HEK293 (cell line): ENCODE data around the gene PACSIN2.

ENCODE experiments used
- CTCF ChIA-PET: fragments of 350-600 bp; formaldehyde crosslinking; extraction: SDS; loops from one replicate; lab custom pipeline; 2021; ENCODE audit warnings: antibody characterized with exemption; lab: Yijun Ruan, JAX
- POLR2A ChIA-PET: fragments of 300-600 bp; formaldehyde crosslinking; extraction: SDS; loops from one replicate; lab custom pipeline; 2020; ENCODE audit warnings: antibody characterized with exemption, inconsistent platforms; lab: Yijun Ruan, JAX
- H3K27ac ChIP-seq: fragments of 200-500 bp; sonication (Bioruptor generic); 2 replicates; pipeline ENCODE4 v1.5.1; 2014; ENCODE audit warnings: low read depth, low read length, control low read depth, inconsistent platforms; ENCODE audit errors: extremely low read depth
- H3K36me3 ChIP-seq, 2 experiments: fragments of 200-500 bp in 1 of 2; sonication (Bioruptor generic) in 1 of 2; 1 replicate in 1 of 2; 2 replicates in 1 of 2; pipeline ENCODE4 v1.5.1; 2014 to 2017; ENCODE audit warnings: inconsistent platforms in 2 of 2, low read length in 2 of 2; ENCODE audit not compliant: control insufficient read depth in 2 of 2, insufficient read depth in 1 of 2
- H3K4me1 ChIP-seq: fragments of 200-500 bp; sonication (Bioruptor generic); 2 replicates; pipeline ENCODE4 v1.5.1; 2014; ENCODE audit warnings: mild to moderate bottlenecking, low read length, inconsistent platforms; ENCODE audit not compliant: control insufficient read depth, insufficient read depth
- H3K4me3 ChIP-seq: 2 replicates; pipeline ENCODE4 v1.5.1; 2011; ENCODE audit warnings: low read depth, mild to moderate bottlenecking, control low read depth, low read length, moderate library complexity
- H3K9me3 ChIP-seq: fragments of 200-500 bp; sonication (Bioruptor generic); 2 replicates; pipeline ENCODE4 v1.5.1; 2014; ENCODE audit warnings: low read depth, low read length, inconsistent platforms; ENCODE audit not compliant: control insufficient read depth, insufficient read depth
- KLF1 ChIP-seq: fragments of 450-650 bp; formaldehyde crosslinking; IDR thresholded peaks from 2 replicates; pipeline ENCODE4 v1.5.1; 2016; ENCODE audit warnings: missing biosample characterization, missing genetic modification characterization
- KLF8 ChIP-seq: fragments of 450-650 bp; formaldehyde crosslinking; IDR thresholded peaks from 2 replicates; pipeline ENCODE4 v1.5.1; 2016; ENCODE audit warnings: missing biosample characterization, missing genetic modification characterization
- MEIS1 ChIP-seq: sonication (generic); formaldehyde crosslinking; IDR thresholded peaks from 2 replicates; pipeline ENCODE4 v1.8.1; 2022; ENCODE audit warnings: missing genetic modification reagents, mild to moderate bottlenecking, borderline replicate concordance
- PRDM10 ChIP-seq: fragments of 450-650 bp; formaldehyde crosslinking; IDR thresholded peaks from 2 replicates; pipeline ENCODE4 v1.5.1; 2016; ENCODE audit warnings: missing biosample characterization, missing genetic modification characterization
- ZBTB1 ChIP-seq: fragments of 450-650 bp; formaldehyde crosslinking; IDR thresholded peaks from 2 replicates; pipeline ENCODE4 v1.5.1; 2016; ENCODE audit warnings: missing biosample characterization, missing genetic modification characterization
- ZBTB11 ChIP-seq: fragments of 450-650 bp; formaldehyde crosslinking; conservative IDR thresholded peaks from 2 replicates; pipeline ENCODE4 v1.5.1; 2016; ENCODE audit warnings: low read depth, missing biosample characterization, missing genetic modification characterization
- ZBTB17 ChIP-seq: fragments of 450-650 bp; formaldehyde crosslinking; IDR thresholded peaks from 2 replicates; pipeline ENCODE4 v1.5.1; 2016; ENCODE audit warnings: missing biosample characterization, missing genetic modification characterization
- ZBTB7A ChIP-seq: fragments of 450-650 bp; formaldehyde crosslinking; IDR thresholded peaks from 2 replicates; pipeline ENCODE4 v1.5.1; 2016; ENCODE audit warnings: low read depth, missing biosample characterization, missing genetic modification characterization
- ZIC2 ChIP-seq: fragments of 450-650 bp; formaldehyde crosslinking; IDR thresholded peaks from 2 replicates; pipeline ENCODE4 v1.5.1; 2016; ENCODE audit warnings: missing biosample characterization, missing genetic modification characterization
- ZNF112 ChIP-seq: fragments of 450-650 bp; formaldehyde crosslinking; IDR thresholded peaks from 2 replicates; pipeline ENCODE4 v1.5.0; 2017; ENCODE audit warnings: missing biosample characterization, missing genetic modification characterization
- ZNF140 ChIP-seq: fragments of 450-650 bp; formaldehyde crosslinking; IDR thresholded peaks from 2 replicates; pipeline ENCODE4 v1.5.1; 2016; ENCODE audit warnings: missing biosample characterization, missing genetic modification characterization
- ZNF19 ChIP-seq: fragments of 450-650 bp; formaldehyde crosslinking; IDR thresholded peaks from 2 replicates; pipeline ENCODE4; 2016; ENCODE audit warnings: missing biosample characterization, missing genetic modification characterization, low read depth
- ZNF335 ChIP-seq: fragments of 450-650 bp; formaldehyde crosslinking; conservative IDR thresholded peaks from 2 replicates; pipeline ENCODE4 v1.5.1; 2016; ENCODE audit warnings: missing biosample characterization, missing genetic modification characterization
- ZNF501 ChIP-seq: fragments of 450-650 bp; formaldehyde crosslinking; IDR thresholded peaks from 2 replicates; pipeline ENCODE4 v1.5.1; 2016; ENCODE audit warnings: missing biosample characterization, missing genetic modification characterization
- ZNF629 ChIP-seq: fragments of 450-650 bp; formaldehyde crosslinking; IDR thresholded peaks from 2 replicates; pipeline ENCODE4 v1.5.1; 2017; ENCODE audit warnings: missing biosample characterization, missing genetic modification characterization
- ZNF677 ChIP-seq: fragments of 450-650 bp; IDR thresholded peaks from 2 replicates; pipeline ENCODE4 v1.5.0; 2018; ENCODE audit warnings: missing biosample characterization, mild to moderate bottlenecking, missing genetic modification characterization, moderate library complexity
- ZNF830 ChIP-seq: fragments of 450-650 bp; IDR thresholded peaks from 2 replicates; pipeline ENCODE4 v1.5.0; 2018; ENCODE audit warnings: missing biosample characterization, missing genetic modification characterization, low read depth, mild to moderate bottlenecking, moderate library complexity
- ZXDB ChIP-seq: fragments of 450-650 bp; formaldehyde crosslinking; IDR thresholded peaks from 2 replicates; pipeline ENCODE4 v1.5.1; 2016; ENCODE audit warnings: missing biosample characterization, missing genetic modification characterization
- TF ChIP-seq, protein P1 (sequence below): fragments of 450-650 bp; formaldehyde crosslinking; IDR thresholded peaks from 2 replicates; pipeline ENCODE4 v1.5.1; 2016; ENCODE audit warnings: missing biosample characterization, missing genetic modification characterization
- TF ChIP-seq, protein P2 (sequence below): fragments of 450-650 bp; formaldehyde crosslinking; IDR thresholded peaks from 2 replicates; pipeline ENCODE4 v1.5.1; 2016; ENCODE audit warnings: missing biosample characterization, missing genetic modification characterization

The PACSIN2 gene

GRCh38 chr22:42881298-42881697 lies 133.7 kb downstream of the PACSIN2 start:
- H3K4me3 ChIP-seq = no peak overlapping the region
- no peaks in the 10 kb centered on the region for H3K9me3 ChIP-seq
- POLR2A ChIA-PET = no interaction called here
- TF ChIP-seq, protein P1, sequence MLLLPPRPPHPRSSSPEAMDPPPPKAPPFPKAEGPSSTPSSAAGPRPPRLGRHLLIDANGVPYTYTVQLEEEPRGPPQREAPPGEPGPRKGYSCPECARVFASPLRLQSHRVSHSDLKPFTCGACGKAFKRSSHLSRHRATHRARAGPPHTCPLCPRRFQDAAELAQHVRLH = no peak
- TF ChIP-seq KLF8 (tag by site-specific recombination) = no peak
- TF ChIP-seq, protein P2, sequence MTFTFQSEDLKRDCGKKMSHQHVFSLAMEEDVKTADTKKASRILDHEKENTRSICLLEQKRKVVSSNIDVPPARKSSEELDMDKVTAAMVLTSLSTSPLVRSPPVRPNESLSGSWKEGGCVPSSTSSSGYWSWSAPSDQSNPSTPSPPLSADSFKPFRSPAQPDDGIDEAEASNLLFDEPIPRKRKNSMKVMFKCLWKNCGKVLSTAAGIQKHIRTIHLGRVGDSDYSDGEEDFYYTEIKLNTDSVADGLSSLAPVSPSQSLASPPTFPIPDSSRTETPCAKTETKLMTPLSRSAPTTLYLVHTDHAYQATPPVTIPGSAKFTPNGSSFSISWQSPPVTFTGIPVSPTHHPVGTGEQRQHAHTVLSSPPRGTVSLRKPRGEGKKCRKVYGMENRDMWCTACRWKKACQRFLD (tag by site-specific recombination) = no peak
- TF ChIP-seq ZNF501 (tag by site-specific recombination) = no peak
- no peak overlapping the region for H3K27ac ChIP-seq
- peaks cover 0 to 98% of the 10 kb centered on the region in 2 experiments; a peak in 1 of 3 replicates for H3K36me3 ChIP-seq
- CTCF ChIA-PET = interaction anchor here (0.6 to 1.6 kb wide), 3 partner anchors 13 to 193 kb away, joined by 3 to 15 read pairs (median 5); no protein-coding TSS in a partner anchor
- no peaks in the 10 kb centered on the region for H3K4me1 ChIP-seq

GRCh38 chr22:42880815-42881214 lies 134.1 kb downstream of the PACSIN2 start:
- peak; percentile 95 for TF ChIP-seq ZIC2
- TF ChIP-seq ZNF677 (tag by site-specific recombination) = no peak
- Histone ChIP-seq H3K4me1 (no peaks in the 10 kb centered on the region), H3K9me3 (no peaks in the 10 kb centered on the region), H3K27ac (no peak overlapping the region), H3K4me3 (no peak overlapping the region), H3K36me3 (peaks cover 0 to 98% of the 10 kb centered on the region in 2 experiments; a peak in 2 of 3 replicates)
- POLR2A ChIA-PET = no interaction called here
- CTCF ChIA-PET = interaction anchor here (1.2 kb wide), 1 partner anchor 153 kb away, joined by 5 read pairs; no protein-coding TSS in a partner anchor

DNA sequence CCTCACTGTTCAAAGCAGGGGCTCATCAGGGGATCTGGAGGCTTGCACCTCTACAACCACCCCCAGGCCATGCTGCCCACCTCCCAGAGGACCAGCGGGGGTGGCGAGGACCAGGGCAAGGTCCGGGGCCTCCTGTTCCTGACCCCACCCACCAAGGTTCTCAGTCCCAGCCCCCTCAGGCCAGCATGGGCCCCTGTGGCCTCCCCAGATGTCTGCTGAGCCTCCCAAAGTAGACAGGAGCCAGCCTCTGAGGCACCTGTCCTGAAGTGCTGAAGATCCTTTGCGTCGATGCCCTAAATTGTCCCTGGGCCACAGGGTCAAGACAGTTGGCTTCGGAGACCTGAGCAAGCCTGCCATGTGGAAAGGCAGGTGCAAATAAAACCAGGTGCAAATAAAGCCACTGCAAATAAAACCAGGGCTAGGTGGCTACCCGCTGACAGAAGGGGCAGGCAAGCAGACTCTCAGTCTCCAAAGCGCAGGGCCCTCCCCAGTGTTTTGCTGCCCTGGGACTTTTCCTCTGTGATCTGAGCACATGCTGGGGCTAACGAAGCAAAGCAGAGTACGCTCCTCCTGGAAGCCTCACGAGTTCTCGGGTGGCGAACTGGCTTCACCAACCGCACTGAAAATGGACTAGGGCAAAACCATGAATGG lies 135.5 kb downstream of the PACSIN2 start:
- no peaks in the 10 kb centered on the region for H3K9me3 ChIP-seq
- peaks cover 4 to 95% of the 10 kb centered on the region in 2 experiments; a peak in 2 of 3 replicates for H3K36me3 ChIP-seq
- CTCF ChIA-PET = interaction anchor here (1.1 to 3.7 kb wide), 2 partner anchors 12 to 60 kb away, joined by 5 to 25 read pairs; no protein-coding TSS in a partner anchor
- POLR2A ChIA-PET = no interaction called here
- no peak overlapping the region for H3K4me3 ChIP-seq
- no peak overlapping the region for H3K27ac ChIP-seq
- no peaks in the 10 kb centered on the region for H3K4me1 ChIP-seq
- TF ChIP-seq KLF1 (tag by site-specific recombination) (no peak), PRDM10 (tag by site-specific recombination) (no peak), ZNF629 (tag by site-specific recombination) (no peak), MEIS1 (no peak), ZXDB (no peak), ZBTB17 (tag by site-specific recombination) (no peak), ZBTB1 (no peak), ZNF335 (no peak), ZNF830 (tag by site-specific recombination) (no peak), ZBTB11 (tag by site-specific recombination) (no peak), ZBTB7A (tag by site-specific recombination) (no peak), ZNF112 (tag by site-specific recombination) (no peak), ZNF140 (tag by site-specific recombination) (no peak), ZNF19 (tag by site-specific recombination) (no peak)
